ENCODE data around the gene GTF2H2C_2.
"Not testable (repeated sequence)": the region's sequence is repeated elsewhere in the genome, so short reads cannot be mapped to it uniquely, and the experiment has no call there.

The GTF2H2C_2 gene

GRCh38 chr5:70415117-70415516 lies at the start of gene GTF2H2C_2:
TSS of gene GTF2H2C_2 (plus strand) at chr5:70415368.
- not testable (repeated sequence) for DNase-seq (ENCODE audit: low read depth, low spot score)

DNA sequence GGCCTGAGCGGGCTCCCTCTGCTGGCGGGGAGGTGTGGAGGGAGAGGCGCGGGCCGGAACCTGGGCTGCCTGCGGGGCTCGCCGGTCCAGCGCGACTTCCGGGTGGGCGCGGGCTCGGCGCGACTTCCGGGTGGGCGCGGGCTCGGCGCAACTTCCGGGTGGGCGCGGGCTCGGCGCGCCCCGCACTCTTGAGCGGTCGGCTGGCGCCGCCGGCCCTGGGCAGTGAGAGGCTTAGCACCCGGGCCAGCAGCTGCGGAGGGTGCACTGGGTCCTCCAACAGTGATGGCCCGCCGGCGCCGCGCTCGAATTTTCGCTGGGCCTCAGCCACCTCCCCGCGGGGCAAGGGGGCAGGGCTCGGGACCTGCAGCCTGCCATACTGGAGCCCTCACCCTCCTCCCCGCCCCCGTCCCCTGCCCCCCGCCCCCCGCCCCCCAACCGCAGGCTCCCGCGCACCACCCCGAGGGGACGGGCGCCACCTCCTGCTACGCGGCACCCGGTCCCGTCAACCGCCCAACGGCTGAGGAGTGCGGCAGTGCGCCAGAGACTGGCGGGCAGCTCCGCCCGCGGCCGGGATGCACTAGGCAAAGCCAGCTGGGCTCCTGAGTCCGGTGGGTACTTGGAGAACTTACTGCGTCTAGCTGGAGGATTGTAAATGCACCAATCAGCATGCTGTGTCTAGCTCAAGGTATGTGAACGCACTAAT lies 14.0 kb upstream of the GTF2H2C_2 start:
- not testable (repeated sequence) for DNase-seq (ENCODE audit: low read depth, low spot score)

GRCh38 chr5:70421322-70421721 lies 6.2 kb downstream of the GTF2H2C_2 start:
- not testable (repeated sequence) for DNase-seq (ENCODE audit: low read depth, low spot score)

GRCh38 chr5:70423215-70423614 lies 8.0 kb downstream of the GTF2H2C_2 start:
- not testable (repeated sequence) for DNase-seq (ENCODE audit: low read depth, low spot score)

DNA sequence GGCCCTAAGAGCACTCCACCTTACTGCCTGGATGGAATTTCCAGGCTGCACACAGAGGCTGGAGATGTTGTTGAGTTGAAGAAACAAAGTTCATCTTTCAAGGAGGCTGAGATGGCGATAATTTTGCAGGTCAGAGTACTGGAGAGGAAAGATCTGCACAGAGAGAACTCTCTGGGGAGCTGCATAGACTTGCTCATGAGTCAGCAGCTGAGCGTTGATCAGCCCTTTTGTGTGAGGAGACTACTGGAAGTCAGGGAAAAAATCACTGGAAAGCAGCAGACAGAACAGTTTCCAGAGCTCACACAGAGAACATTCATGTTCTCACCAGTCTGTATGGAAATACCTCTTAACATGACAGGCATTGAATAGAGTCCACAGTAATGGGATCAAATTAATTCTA lies 23.4 kb downstream of the GTF2H2C_2 start:
- DNase-seq (ENCODE audit: low read depth, low spot score) = not testable (repeated sequence)

GRCh38 chr5:70449565-70449964 lies 34.4 kb downstream of the GTF2H2C_2 start:
- DNase-seq (ENCODE audit: low read depth, low spot score) = not testable (repeated sequence)

- DNase-seq (ENCODE audit: low read depth, low spot score) = not testable (repeated sequence)
These were observed 36.2 kb downstream of the GTF2H2C_2 start for GRCh38 chr5:70451249-70451984.

DNA sequence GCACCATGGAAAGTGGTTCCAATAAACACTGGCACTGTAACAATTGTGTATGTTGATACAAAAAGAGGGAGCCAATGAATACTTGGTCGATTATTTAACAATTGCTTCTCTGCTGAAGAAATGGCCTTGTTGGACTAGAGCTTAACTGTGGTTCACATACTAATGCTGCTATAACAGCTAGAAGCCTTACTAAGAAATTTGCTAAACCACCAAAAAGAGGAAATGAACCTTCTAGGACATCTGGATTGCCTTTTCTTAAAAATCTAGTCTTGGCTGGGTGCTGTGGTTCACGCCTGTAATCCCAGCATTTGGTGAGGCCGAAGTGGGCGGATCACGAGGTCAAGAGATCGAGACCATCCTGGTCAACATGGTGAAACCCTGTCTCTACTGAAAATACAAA lies 41.9 kb downstream of the GTF2H2C_2 start:
- DNase-seq (ENCODE audit: low read depth, low spot score) = not testable (repeated sequence)

DNA sequence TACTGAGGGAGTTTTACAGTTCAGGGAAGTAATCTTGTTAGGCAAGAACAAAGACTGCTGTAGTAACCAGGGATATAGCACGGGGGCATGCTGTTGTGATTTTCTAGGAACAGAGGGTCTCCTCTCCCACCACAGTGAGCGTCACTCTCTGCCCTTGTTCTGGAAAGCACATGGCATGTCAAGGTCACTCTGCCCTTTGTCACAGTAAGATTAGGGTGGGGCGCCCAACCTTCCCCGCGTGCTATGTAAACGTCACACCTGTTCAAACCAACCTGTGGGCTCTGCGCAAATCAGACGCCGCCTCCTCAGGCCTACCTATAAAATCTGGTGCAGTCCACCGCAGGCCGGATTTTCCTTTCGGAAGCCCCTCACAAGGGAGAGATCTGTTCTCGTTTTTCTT lies 44.0 kb downstream of the GTF2H2C_2 start:
- not testable (repeated sequence) for DNase-seq (ENCODE audit: low read depth, low spot score)

- not testable (repeated sequence) for DNase-seq (ENCODE audit: low read depth, low spot score)
These were observed 46.8 kb downstream of the GTF2H2C_2 start for GRCh38 chr5:70461984-70462383.

- not testable (repeated sequence) for DNase-seq (ENCODE audit: low read depth, low spot score)
These were observed 49.0 kb downstream of the GTF2H2C_2 start for GRCh38 chr5:70464019-70464637.

DNA sequence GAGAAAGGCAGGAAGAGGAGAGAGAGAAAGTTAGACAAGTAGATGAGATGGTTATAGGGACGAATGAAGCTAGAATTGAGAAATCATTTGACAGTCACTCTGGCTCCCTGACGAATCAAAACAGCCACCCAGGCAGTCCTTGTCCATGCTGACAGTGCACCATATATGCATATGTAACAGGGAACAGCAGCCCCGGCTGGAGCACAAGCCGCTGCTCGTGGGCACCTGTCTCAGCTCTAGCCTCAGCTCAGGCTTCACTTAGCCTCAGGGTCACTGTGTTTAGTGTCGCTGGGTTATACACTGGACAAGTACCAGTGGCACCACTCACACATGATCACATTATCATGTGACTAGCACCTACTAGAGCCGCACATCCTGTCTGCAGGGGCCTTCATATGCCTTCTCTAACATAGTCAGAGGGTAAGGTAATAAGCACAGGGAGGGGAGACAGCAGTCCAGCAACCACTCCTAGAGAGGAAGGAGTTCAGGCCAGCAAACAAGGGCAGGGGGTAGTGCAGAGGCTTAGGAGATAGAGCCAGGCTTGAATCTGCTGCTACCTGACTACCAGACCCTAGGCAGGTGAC lies 54.9 kb downstream of the GTF2H2C_2 start:
- not testable (repeated sequence) for DNase-seq (ENCODE audit: low read depth, low spot score)
